Mucosa of descending colon (tissue), 3 donors: Measurements from ENCODE around the gene ABHD6. TPM values are rescaled to one million over a fixed set of nuclear protein-coding genes. Genes with fewer than 3 reads are reported as not detected.

Source experiments
- ATAC-seq: fragments of 200-7000 bp; cut with Tn5 transposase; one replicate; pipeline ENCODE4 v1.9.1; 2020; ENCODE audit warnings: mild to moderate bottlenecking, moderate library complexity
- DNase-seq, 3 donors: peaks; one replicate each; pipeline ENCODE4 v3.0.0-alpha.2; 2020
- H3K36me3 ChIP-seq: fragments of 200-600 bp; one replicate; pipeline ENCODE4 v1.8.0; 2021; ENCODE audit warnings: low read depth, mild to moderate bottlenecking
- H3K4me1 ChIP-seq: fragments of 200-600 bp; one replicate; pipeline ENCODE4 v1.8.0; 2021; ENCODE audit warnings: low read depth, mild to moderate bottlenecking
- H3K4me3 ChIP-seq: fragments of 200-600 bp; one replicate; pipeline ENCODE4 v1.8.0; 2021; ENCODE audit warnings: mild to moderate bottlenecking
- H3K9me3 ChIP-seq: fragments of 200-600 bp; one replicate; pipeline ENCODE4 v1.8.0; 2021; ENCODE audit warnings: mild to moderate bottlenecking
- intact Hi-C, 2 donors: fragments of 100-400 bp; cut with DNase I in 1 of 2; cut with micrococcal nuclease in 1 of 2; formaldehyde crosslinking; loops; one replicate each; pipeline versions ENCODE4 v1.11.0 to v1.11.1; 2022; cut with DNase I, micrococcal nuclease
- total RNA-seq, 3 donors: library from RNA; stranded (reverse); fragmentation: NEBNext Ultra II Directional in 2 of 3; extraction: Animal tissue kit (Norgen Biotek cat#: 25700) in 2 of 3; gene quantifications; one replicate each; pipeline versions ENCODE4 v1.2.1 to v1.2.4, GENCODE V29; 2021 to 2023
- TF ChIP-seq, protein P1 (sequence below): fragments of 200-600 bp; IDR thresholded peaks from one replicate; pipeline ENCODE4 v1.8.0; 2022; ENCODE audit warnings: antibody characterized with exemption, mild to moderate bottlenecking
- donor health status: DM: no; HTN: no; CAD: no; lungs with moderate emphysema.
- donor health status: DM: no; HTN: no; CAD: no.
- donor health status: DM: no; HTN: yes; CAD: no.

Gene ABHD6
- total RNA-seq, 3 donors from 2014 or later = 25.7 to 38.4 (median 26.7) TPM

DNA sequence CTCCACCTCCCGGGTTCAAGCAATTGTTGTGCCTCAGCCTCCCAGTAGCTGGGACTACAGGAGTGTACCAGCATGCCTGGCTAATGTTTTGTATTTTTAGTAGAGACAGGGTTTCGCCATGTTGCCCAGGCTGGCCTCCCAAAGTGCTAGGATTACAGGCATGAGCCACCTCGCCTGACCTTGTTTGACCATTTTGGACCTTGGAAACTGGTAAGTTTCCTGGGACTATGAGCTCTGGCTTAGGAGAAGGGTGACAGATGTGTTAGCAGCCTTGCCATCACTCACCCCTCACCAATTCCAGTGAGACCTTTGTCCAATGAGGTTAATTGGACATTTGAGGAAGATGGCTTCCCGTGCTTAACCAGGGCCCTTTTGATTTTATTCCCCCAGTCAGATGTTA, 46.7 kb upstream of the ABHD6 start:
- no peaks in the 10 kb centered on the region for H3K9me3 ChIP-seq
- H3K36me3 ChIP-seq = no peaks in the 10 kb centered on the region
- intact Hi-C loops = no loop called here
- TF ChIP-seq, protein P1, sequence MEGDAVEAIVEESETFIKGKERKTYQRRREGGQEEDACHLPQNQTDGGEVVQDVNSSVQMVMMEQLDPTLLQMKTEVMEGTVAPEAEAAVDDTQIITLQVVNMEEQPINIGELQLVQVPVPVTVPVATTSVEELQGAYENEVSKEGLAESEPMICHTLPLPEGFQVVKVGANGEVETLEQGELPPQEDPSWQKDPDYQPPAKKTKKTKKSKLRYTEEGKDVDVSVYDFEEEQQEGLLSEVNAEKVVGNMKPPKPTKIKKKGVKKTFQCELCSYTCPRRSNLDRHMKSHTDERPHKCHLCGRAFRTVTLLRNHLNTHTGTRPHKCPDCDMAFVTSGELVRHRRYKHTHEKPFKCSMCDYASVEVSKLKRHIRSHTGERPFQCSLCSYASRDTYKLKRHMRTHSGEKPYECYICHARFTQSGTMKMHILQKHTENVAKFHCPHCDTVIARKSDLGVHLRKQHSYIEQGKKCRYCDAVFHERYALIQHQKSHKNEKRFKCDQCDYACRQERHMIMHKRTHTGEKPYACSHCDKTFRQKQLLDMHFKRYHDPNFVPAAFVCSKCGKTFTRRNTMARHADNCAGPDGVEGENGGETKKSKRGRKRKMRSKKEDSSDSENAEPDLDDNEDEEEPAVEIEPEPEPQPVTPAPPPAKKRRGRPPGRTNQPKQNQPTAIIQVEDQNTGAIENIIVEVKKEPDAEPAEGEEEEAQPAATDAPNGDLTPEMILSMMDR = no peak
- DNase-seq = no peak
- no peaks in the 10 kb centered on the region for H3K4me1 ChIP-seq
- H3K4me3 ChIP-seq = no peak overlapping the region
- no peak for ATAC-seq

DNA sequence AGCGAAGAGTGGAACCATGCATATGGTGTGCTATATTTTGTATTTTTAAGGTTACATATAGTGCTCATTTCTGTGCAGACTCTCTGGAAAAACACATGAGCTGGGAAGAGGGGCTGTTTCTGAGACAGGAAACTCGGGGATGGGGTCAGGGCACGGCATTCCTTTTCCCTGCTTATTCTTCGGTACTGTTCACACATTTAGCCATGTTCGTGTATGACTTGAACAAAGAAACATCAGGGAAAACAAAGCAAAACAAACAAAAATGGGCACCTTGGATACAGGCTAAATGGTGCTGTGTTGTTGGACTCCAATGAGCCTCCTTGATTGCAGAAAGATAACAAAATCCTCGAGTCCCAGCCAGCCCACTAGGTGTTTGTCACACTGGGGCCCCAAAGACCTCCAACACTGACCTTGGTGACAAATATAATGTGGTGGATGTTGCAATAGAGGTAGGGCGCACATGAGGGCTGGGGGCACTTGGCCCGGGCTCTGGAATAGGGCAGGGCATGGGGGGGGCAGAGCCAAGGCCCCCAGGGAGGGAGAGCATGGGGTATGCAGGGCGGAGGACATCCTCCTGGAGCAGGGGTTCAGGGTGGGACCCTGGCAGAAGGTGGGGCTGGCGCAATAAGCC, 46.1 kb upstream of the ABHD6 start:
- ATAC-seq (no peak), DNase-seq (no peak)
- H3K9me3 ChIP-seq = no peaks in the 10 kb centered on the region
- H3K4me3 ChIP-seq = no peak overlapping the region
- H3K36me3 ChIP-seq = no peaks in the 10 kb centered on the region
- TF ChIP-seq, protein P1 = no peak
- H3K4me1 ChIP-seq = no peaks in the 10 kb centered on the region
- intact Hi-C loops = no loop called here

DNA sequence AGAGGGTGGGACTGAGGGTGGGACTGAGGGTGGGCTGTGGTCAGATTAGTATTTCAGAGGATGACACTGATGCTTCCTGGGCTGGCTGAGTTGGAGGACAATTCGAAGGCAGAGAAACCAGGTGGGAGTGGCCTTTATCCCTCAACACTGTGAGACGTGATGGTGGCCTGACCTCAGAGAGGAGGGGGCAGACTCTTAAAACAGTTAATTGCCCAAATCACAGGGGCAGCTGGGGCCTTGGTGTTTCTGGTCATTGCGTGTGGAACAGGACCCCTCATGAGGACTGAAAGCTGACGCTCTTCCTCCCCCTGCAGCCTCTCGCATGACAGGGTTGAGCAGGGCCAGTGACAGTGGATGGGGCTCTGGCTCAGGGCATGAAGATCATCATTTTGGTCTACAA, 45.5 kb upstream of the ABHD6 start:
- Histone ChIP-seq H3K9me3 (no peaks in the 10 kb centered on the region), H3K36me3 (no peaks in the 10 kb centered on the region), H3K4me1 (no peaks in the 10 kb centered on the region), H3K4me3 (no peak overlapping the region)
- ATAC-seq (no peak), DNase-seq (no peak)
- TF ChIP-seq, protein P1 = no peak
- intact Hi-C loops = no loop called here

DNA sequence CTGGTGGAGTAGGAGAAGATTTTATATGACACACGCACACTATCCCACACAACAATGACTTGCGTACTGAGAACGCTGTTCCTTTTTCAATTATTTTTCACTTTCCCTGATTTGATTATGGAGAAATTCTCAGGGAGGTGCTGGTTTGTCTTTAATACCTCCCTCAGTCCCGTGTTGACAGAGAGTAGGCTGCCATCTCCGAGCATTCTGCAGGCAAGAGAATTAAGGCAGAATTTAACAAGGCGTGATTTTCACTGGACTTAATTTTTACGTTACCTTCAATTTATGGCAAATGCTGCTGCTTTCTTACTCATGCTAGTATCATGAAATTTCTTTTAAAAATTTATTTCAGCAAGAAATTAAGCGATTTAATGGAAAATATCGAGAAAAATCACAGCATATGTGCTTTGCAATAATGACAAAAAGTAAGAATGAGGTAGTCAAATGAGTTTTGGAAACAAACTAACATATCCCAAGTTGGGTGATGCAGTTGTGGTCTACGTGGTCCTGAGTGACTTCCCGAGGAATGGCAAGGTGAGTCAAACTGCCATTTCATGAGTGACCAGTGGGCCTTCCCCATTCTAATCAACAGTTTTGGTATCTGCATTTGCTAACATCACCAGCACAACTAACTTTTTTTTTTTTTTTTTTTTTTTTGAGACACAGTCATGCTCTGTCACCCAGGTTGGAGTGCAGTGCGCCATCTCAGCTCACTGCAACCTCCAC, 43.7 kb upstream of the ABHD6 start:
- Histone ChIP-seq H3K9me3 (no peaks in the 10 kb centered on the region), H3K4me3 (no peak overlapping the region), H3K4me1 (no peaks in the 10 kb centered on the region), H3K36me3 (no peaks in the 10 kb centered on the region)
- ATAC-seq (no peak), DNase-seq (no peak)
- TF ChIP-seq, protein P1 = no peak
- intact Hi-C loops = no loop called here

DNA sequence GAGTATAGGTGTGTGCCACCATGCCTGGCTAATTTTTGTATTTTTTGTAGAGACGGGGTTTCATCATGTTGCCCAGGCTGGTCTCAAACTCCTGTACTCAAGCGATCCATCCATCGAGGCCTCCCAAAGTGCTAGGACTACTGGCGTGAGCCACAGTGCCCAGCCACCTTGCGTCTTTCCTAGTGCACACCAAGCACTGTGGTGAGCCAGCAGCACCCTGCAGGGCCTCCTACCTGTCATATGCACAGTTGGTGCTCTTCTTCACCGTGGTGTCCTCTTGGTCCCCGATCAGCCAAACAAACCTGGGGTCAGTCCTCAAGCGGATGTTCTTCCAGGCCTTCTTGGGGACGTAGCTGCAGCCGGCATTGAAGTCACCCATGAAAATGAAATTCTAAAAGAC, 40.0 kb upstream of the ABHD6 start:
- ATAC-seq (no peak), DNase-seq (no peak)
- intact Hi-C loops = no loop called here
- Histone ChIP-seq H3K4me3 (no peak overlapping the region), H3K4me1 (no peaks in the 10 kb centered on the region), H3K36me3 (no peaks in the 10 kb centered on the region), H3K9me3 (no peaks in the 10 kb centered on the region)
- TF ChIP-seq, protein P1 = no peak
